ENCODE measurements around the gene DRD2. TPM values are rescaled to one million over a fixed set of nuclear protein-coding genes. Genes with fewer than 3 reads are reported as not detected.

The DRD2 gene
- total and polyA plus RNA-seq, 2 donors (not counting 3 experiments of a cell fraction or from before 2014, with no cell fraction given): not detected

DNA sequence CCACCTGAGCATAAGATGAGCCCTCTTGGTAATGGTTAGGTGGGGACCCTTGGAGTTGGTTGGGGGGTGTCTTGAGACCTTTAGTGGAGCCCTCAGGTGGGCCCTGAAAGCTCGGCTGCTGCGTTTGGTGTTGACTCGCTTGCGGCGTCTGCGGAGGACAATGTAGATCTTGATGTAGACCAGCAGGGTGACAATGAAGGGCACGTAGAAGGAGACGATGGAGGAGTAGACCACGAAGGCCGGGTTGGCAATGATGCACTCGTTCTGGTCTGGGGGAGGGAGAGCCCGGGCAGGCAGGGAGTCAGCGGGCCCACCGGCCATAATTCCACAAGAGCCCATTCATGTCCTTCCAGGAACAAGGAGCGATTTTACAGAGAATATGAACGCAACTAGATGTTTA, 59.9 kb downstream of the DRD2 start:
- no peak for DNase-seq (ENCODE audit: low read depth, low spot score)
- intact Hi-C loops (cut with micrococcal nuclease): no loop called here
- POLR2A ChIA-PET: no interaction called here

More for the DNA sequence above, 59.9 kb downstream of the DRD2 start:
- H3K9ac ChIP-seq (replicated peaks; ENCODE audit: extremely low read depth, insufficient read depth, low read length): no peak overlapping the region
- no peaks in the 10 kb centered on the region for H3K36me3 ChIP-seq (ENCODE audit: control insufficient read depth in 2 of 2, extremely low read depth in 1 of 2, insufficient read depth in 2 of 2, low read length in 2 of 2)
- H3K27me3 ChIP-seq (ENCODE audit: control insufficient read depth in 2 of 2, insufficient read depth in 2 of 2, low read length in 2 of 2): no peaks in the 10 kb centered on the region
- FAIRE-seq: no peak
- no peaks in the 10 kb centered on the region for H3K9me3 ChIP-seq (replicated peaks; ENCODE audit: control insufficient read depth, insufficient read depth, low read length)
- no peak overlapping the region for H3K4me2 ChIP-seq (ENCODE audit: insufficient read depth, low read length)
- H3K27ac ChIP-seq (ENCODE audit: insufficient read depth, low read depth, low read length): no peak overlapping the region
- H4K20me1 ChIP-seq (replicated peaks; ENCODE audit: control insufficient read depth, extremely low read depth, insufficient read depth, low read length): no peaks in the 10 kb centered on the region
- H3K79me2 ChIP-seq (ENCODE audit: control insufficient read depth, insufficient read depth, low read length): no peaks in the 10 kb centered on the region
- H3K4me3 ChIP-seq (replicated peaks in 1 of 3; ENCODE audit: insufficient read depth in 1 of 3, low read depth in 1 of 3, low read length in 3 of 3): no peak overlapping the region
- H3K9me1 ChIP-seq (replicated peaks; ENCODE audit: control insufficient read depth, extremely low read depth, insufficient read depth, low read length): no peaks in the 10 kb centered on the region
- CTCF ChIA-PET: no interaction called here
- H3K4me1 ChIP-seq (ENCODE audit: control insufficient read depth, extremely low read depth, insufficient read depth, low read length): no peaks in the 10 kb centered on the region
- no TSS peak for BruUV-seq (replicated peaks)
- H2AFZ ChIP-seq (ENCODE audit: low read depth, low read length): no peak overlapping the region
- TF ChIP-seq POLR2A (IDR thresholded peaks at IDR 0.05; ENCODE audit: low read depth, low read length): no peak
- TF ChIP-seq, protein P1, sequence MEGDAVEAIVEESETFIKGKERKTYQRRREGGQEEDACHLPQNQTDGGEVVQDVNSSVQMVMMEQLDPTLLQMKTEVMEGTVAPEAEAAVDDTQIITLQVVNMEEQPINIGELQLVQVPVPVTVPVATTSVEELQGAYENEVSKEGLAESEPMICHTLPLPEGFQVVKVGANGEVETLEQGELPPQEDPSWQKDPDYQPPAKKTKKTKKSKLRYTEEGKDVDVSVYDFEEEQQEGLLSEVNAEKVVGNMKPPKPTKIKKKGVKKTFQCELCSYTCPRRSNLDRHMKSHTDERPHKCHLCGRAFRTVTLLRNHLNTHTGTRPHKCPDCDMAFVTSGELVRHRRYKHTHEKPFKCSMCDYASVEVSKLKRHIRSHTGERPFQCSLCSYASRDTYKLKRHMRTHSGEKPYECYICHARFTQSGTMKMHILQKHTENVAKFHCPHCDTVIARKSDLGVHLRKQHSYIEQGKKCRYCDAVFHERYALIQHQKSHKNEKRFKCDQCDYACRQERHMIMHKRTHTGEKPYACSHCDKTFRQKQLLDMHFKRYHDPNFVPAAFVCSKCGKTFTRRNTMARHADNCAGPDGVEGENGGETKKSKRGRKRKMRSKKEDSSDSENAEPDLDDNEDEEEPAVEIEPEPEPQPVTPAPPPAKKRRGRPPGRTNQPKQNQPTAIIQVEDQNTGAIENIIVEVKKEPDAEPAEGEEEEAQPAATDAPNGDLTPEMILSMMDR (IDR thresholded peaks at IDR 0.05; ENCODE audit: extremely low read depth in 1 of 2, insufficient read depth in 1 of 2, low read depth in 1 of 2, low read length in 2 of 2): no peak
- no peak for TF ChIP-seq POLR2AphosphoS5 (IDR thresholded peaks at IDR 0.05; ENCODE audit: insufficient read depth, low read depth, low read length)
- no peak for TF ChIP-seq MAX (IDR thresholded peaks at IDR 0.05; ENCODE audit: insufficient read depth, insufficient read length)
- no peak for TF ChIP-seq MYC (IDR thresholded peaks at IDR 0.05; ENCODE audit: low read depth, low read length)
- TF ChIP-seq EZH2 (IDR thresholded peaks at IDR 0.05; ENCODE audit: borderline replicate concordance, low read depth, low read length, severe bottlenecking): no peak
- TF ChIP-seq GATA2 (IDR thresholded peaks at IDR 0.05; ENCODE audit: insufficient read depth, insufficient read length, low read depth, low read length): no peak
- no peak for TF ChIP-seq JUN (IDR thresholded peaks at IDR 0.05; ENCODE audit: borderline replicate concordance, insufficient read depth, insufficient read length, low read depth)
- TF ChIP-seq FOS (IDR thresholded peaks at IDR 0.05; ENCODE audit: borderline replicate concordance, insufficient read depth, low read length): no peak
- dilution Hi-C loops (cut with MboI; ENCODE audit: extremely low pct_ligation_motif_present, low sequenced_read_pairs): no loop called here

Data from endothelial cell of umbilical vein (primary cell).